ENCODE results near the gene GPR151. TPM values are rescaled to one million over a fixed set of nuclear protein-coding genes. Genes with fewer than 3 reads are reported as not detected.

GPR151 gene
- total and polyA plus RNA-seq, 4 donors: not detected

- Histone ChIP-seq H3K36me3 (ENCODE audit: control insufficient read depth in 4 of 4, insufficient read depth in 3 of 4, low read depth in 1 of 4, low read length in 3 of 4) (peaks cover 5 to 47% (median 39%) of the 10 kb centered on the region in 4 donors), H3K27ac (ENCODE audit: low read depth in 1 of 2, low read length in 2 of 2) (no peak overlapping the region), H3K9ac (ENCODE audit: low read depth in 1 of 2, low read length in 2 of 2) (no peak overlapping the region), H3K4me3 (ENCODE audit: low read depth in 1 of 3, low read length in 3 of 3) (no peak overlapping the region), H3K27me3 (ENCODE audit: control insufficient read depth in 4 of 4, insufficient read depth in 4 of 4, low read length in 3 of 4) (no peaks in the 10 kb centered on the region), H3K9me3 (ENCODE audit: control insufficient read depth in 4 of 4, low read length in 3 of 4) (no peaks in the 10 kb centered on the region), H3K4me1 (ENCODE audit: control insufficient read depth in 4 of 4, insufficient read depth in 4 of 4, low read length in 3 of 4) (no peaks in the 10 kb centered on the region)
- WGBS: 94% methylated on average over 9 of the region's 9 CpGs
- DNase-seq (ENCODE audit: low spot score): no peak
- TF ChIP-seq FOXA1 (IDR thresholded peaks at IDR 0.05) (no peak), ZBTB33 (IDR thresholded peaks at IDR 0.05) (no peak), RAD21 (IDR thresholded peaks at IDR 0.05) (no peak), NR2F2 (IDR thresholded peaks at IDR 0.05) (no peak)
- TF ChIP-seq, protein P1, sequence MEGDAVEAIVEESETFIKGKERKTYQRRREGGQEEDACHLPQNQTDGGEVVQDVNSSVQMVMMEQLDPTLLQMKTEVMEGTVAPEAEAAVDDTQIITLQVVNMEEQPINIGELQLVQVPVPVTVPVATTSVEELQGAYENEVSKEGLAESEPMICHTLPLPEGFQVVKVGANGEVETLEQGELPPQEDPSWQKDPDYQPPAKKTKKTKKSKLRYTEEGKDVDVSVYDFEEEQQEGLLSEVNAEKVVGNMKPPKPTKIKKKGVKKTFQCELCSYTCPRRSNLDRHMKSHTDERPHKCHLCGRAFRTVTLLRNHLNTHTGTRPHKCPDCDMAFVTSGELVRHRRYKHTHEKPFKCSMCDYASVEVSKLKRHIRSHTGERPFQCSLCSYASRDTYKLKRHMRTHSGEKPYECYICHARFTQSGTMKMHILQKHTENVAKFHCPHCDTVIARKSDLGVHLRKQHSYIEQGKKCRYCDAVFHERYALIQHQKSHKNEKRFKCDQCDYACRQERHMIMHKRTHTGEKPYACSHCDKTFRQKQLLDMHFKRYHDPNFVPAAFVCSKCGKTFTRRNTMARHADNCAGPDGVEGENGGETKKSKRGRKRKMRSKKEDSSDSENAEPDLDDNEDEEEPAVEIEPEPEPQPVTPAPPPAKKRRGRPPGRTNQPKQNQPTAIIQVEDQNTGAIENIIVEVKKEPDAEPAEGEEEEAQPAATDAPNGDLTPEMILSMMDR (IDR thresholded peaks at IDR 0.05; ENCODE audit: low read depth, low read length, missing input control): no peak
These were observed 5.3 kb downstream of the GPR151 start for GRCh38 chr5:146510559-146511125.

- no peak overlapping the region for H3K9ac ChIP-seq (ENCODE audit: low read depth in 1 of 2, low read length in 2 of 2)
- no peak for DNase-seq (ENCODE audit: low spot score)
These were observed 8.6 kb downstream of the GPR151 start for GRCh38 chr5:146507428-146507827.

More at GRCh38 chr5:146507428-146507827, 8.6 kb downstream of the GPR151 start:
- Histone ChIP-seq H3K4me1 (ENCODE audit: control insufficient read depth in 4 of 4, insufficient read depth in 4 of 4, low read length in 3 of 4) (no peaks in the 10 kb centered on the region), H3K27me3 (ENCODE audit: control insufficient read depth in 4 of 4, insufficient read depth in 4 of 4, low read length in 3 of 4) (no peaks in the 10 kb centered on the region), H3K27ac (ENCODE audit: low read depth in 1 of 2, low read length in 2 of 2) (no peak overlapping the region), H3K4me3 (ENCODE audit: low read depth in 1 of 3, low read length in 3 of 3) (no peak overlapping the region), H3K9me3 (ENCODE audit: control insufficient read depth in 4 of 4, low read length in 3 of 4) (no peaks in the 10 kb centered on the region), H3K36me3 (ENCODE audit: control insufficient read depth in 4 of 4, insufficient read depth in 3 of 4, low read depth in 1 of 4, low read length in 3 of 4) (peaks cover 10 to 67% (median 51%) of the 10 kb centered on the region in 4 donors)
- 85% methylated on average over 5 of the region's 5 CpGs for WGBS
- TF ChIP-seq NR2F2 (IDR thresholded peaks at IDR 0.05): no peak
- TF ChIP-seq TAF1 (conservative IDR thresholded peaks at IDR 0.05): no peak
- TF ChIP-seq JUND (IDR thresholded peaks at IDR 0.05): no peak
- no peak for TF ChIP-seq EGR1 (IDR thresholded peaks at IDR 0.05; ENCODE audit: low read depth in 2 of 2)
- TF ChIP-seq SP1 (IDR thresholded peaks at IDR 0.05): no peak
- TF ChIP-seq HNF4G (IDR thresholded peaks at IDR 0.05): no peak
- no peak for TF ChIP-seq YY1 (IDR thresholded peaks at IDR 0.05)
- TF ChIP-seq GABPA (IDR thresholded peaks at IDR 0.05 in 1 of 2, conservative IDR thresholded peaks at IDR 0.05 in 1 of 2): no peak
- TF ChIP-seq, protein P2, sequence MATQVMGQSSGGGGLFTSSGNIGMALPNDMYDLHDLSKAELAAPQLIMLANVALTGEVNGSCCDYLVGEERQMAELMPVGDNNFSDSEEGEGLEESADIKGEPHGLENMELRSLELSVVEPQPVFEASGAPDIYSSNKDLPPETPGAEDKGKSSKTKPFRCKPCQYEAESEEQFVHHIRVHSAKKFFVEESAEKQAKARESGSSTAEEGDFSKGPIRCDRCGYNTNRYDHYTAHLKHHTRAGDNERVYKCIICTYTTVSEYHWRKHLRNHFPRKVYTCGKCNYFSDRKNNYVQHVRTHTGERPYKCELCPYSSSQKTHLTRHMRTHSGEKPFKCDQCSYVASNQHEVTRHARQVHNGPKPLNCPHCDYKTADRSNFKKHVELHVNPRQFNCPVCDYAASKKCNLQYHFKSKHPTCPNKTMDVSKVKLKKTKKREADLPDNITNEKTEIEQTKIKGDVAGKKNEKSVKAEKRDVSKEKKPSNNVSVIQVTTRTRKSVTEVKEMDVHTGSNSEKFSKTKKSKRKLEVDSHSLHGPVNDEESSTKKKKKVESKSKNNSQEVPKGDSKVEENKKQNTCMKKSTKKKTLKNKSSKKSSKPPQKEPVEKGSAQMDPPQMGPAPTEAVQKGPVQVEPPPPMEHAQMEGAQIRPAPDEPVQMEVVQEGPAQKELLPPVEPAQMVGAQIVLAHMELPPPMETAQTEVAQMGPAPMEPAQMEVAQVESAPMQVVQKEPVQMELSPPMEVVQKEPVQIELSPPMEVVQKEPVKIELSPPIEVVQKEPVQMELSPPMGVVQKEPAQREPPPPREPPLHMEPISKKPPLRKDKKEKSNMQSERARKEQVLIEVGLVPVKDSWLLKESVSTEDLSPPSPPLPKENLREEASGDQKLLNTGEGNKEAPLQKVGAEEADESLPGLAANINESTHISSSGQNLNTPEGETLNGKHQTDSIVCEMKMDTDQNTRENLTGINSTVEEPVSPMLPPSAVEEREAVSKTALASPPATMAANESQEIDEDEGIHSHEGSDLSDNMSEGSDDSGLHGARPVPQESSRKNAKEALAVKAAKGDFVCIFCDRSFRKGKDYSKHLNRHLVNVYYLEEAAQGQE (IDR thresholded peaks at IDR 0.05): no peak
- TF ChIP-seq ZBTB33 (IDR thresholded peaks at IDR 0.05): no peak
- TF ChIP-seq, protein P1 (IDR thresholded peaks at IDR 0.05; ENCODE audit: low read depth, low read length, missing input control): no peak
- TF ChIP-seq FOXA2 (IDR thresholded peaks at IDR 0.05): no peak
- TF ChIP-seq, protein P3, sequence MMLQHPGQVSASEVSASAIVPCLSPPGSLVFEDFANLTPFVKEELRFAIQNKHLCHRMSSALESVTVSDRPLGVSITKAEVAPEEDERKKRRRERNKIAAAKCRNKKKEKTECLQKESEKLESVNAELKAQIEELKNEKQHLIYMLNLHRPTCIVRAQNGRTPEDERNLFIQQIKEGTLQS (IDR thresholded peaks at IDR 0.05): no peak
- TF ChIP-seq HNF4A (conservative IDR thresholded peaks at IDR 0.05): no peak

Data from liver (tissue), 9 donors.